Measurements from ENCODE around the gene IQCK. TPM values are rescaled to one million over a fixed set of nuclear protein-coding genes. Genes with fewer than 3 reads are reported as not detected.
"Not testable (repeated sequence)": the region's sequence is repeated elsewhere in the genome, so short reads cannot be mapped to it uniquely, and the experiment has no call there.

The IQCK gene
- 7.6 TPM for total RNA-seq
- long read RNA-seq, partial matches to known transcripts, result 11 of 16 reads
- long read RNA-seq, other reads (novel, unspliced or antisense), result 4 of 16 reads

DNA sequence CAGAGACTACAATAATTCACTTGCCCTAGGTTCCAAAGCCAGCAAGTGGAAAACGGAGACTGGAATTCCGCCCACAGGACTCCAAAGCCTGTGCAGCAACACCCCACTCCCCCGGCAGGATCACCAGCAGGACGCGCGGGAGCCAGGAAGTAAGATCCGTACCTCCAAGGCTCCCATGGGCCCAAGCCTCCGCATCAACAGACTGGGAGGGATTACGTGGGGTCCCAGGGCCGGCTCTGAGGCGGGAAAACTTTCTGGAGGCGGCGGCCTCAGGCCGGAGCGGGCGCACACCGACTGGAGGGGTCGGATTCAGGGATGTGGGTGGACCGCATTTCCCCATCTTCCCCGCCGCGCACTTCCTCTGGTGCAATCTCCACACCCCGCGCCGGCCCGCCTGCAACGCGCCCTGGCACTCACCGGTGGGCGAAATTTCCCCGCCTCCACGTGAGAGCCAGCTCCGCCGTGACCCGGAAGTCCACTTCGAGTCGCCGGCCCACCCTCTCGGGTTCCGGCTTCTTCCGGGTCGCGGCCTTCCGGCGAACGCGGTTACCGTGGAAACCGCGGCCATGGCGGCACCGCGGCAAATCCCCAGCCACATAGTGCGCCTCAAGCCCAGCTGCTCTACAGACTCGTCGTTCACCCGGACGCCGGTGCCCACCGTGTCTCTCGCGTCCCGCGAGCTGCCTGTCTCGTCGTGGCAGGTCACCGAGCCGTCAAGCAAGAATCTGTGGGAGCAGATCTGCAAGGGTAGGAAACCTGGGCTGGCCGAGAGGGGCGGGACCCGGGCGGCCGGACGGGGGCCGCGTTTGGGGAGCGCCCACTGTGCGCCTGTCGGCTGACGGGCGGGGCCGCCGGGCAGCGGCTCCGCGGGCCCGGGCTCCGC is at the start of gene IQCK, which contains the start of gene KNOP1:
TSS of gene IQCK (plus strand) at position 531 of the 883 bp plus-strand sequence. CDS start at position 567, 36 bp downstream.
TSS of gene KNOP1 (minus strand) at position 487 of the 883 bp plus-strand sequence. CDS start 3,192 bp downstream, outside the sequence.
- intact Hi-C loops (cut with DNase I), result no loop called here
- ATAC-seq (peak; percentile 97), DNase-seq (peak; percentile 96)
- Histone ChIP-seq H3K4me1 (peaks cover 18% of the 10 kb centered on the region), H3K9me3 (no peaks in the 10 kb centered on the region), H3K4me3 (peak within 1 kb of the TSS; percentile 74), H3K36me3 (peaks cover 9% of the 10 kb centered on the region), H3K27ac (peak within 1 kb of the TSS; percentile 75), H3K27me3 (no peaks in the 10 kb centered on the region)
- TF ChIP-seq CTCF (IDR thresholded peaks at IDR 0.05), result no peak

- Histone ChIP-seq H3K27ac (no peak overlapping the region), H3K27me3 (no peaks in the 10 kb centered on the region), H3K4me3 (no peak overlapping the region), H3K36me3 (peaks cover 30% of the 10 kb centered on the region), H3K4me1 (no peaks in the 10 kb centered on the region), H3K9me3 (no peaks in the 10 kb centered on the region)
- no peak for TF ChIP-seq CTCF (IDR thresholded peaks at IDR 0.05)
- intact Hi-C loops (cut with DNase I), result no loop called here
- ATAC-seq (no peak), DNase-seq (no peak)
These were observed 45.7 kb upstream of the IQCK start for GRCh38 chr16:19672378-19672777.

GRCh38 chr16:19674485-19674884 is 43.6 kb upstream of the IQCK start:
- H3K4me1 ChIP-seq, result no peaks in the 10 kb centered on the region
- DNase-seq (no peak), ATAC-seq (no peak)
- H3K36me3 ChIP-seq, result peaks cover 22% of the 10 kb centered on the region
- TF ChIP-seq CTCF (IDR thresholded peaks at IDR 0.05), result no peak
- H3K27ac ChIP-seq, result no peak overlapping the region
- H3K27me3 ChIP-seq, result no peaks in the 10 kb centered on the region
- H3K4me3 ChIP-seq, result no peak overlapping the region
- H3K9me3 ChIP-seq, result no peaks in the 10 kb centered on the region
- intact Hi-C loops (cut with DNase I), result no loop called here

GRCh38 chr16:19677402-19677801 is 40.7 kb upstream of the IQCK start:
- intact Hi-C loops (cut with DNase I), result no loop called here
- no peak overlapping the region for H3K27ac ChIP-seq
- no peak overlapping the region for H3K4me3 ChIP-seq
- H3K4me1 ChIP-seq, result no peaks in the 10 kb centered on the region
- TF ChIP-seq CTCF (IDR thresholded peaks at IDR 0.05), result no peak
- no peaks in the 10 kb centered on the region for H3K27me3 ChIP-seq
- H3K36me3 ChIP-seq, result peaks cover 13% of the 10 kb centered on the region
- ATAC-seq (no peak), DNase-seq (no peak)
- H3K9me3 ChIP-seq, result no peaks in the 10 kb centered on the region

- DNase-seq (no peak), ATAC-seq (no peak)
- intact Hi-C loops (cut with DNase I), result no loop called here
- peaks cover 16% of the 10 kb centered on the region for H3K36me3 ChIP-seq
- H3K27me3 ChIP-seq, result no peaks in the 10 kb centered on the region
- TF ChIP-seq CTCF (IDR thresholded peaks at IDR 0.05), result no peak
- no peak overlapping the region for H3K27ac ChIP-seq
- no peak overlapping the region for H3K4me3 ChIP-seq
- no peaks in the 10 kb centered on the region for H3K9me3 ChIP-seq
- H3K4me1 ChIP-seq, result no peaks in the 10 kb centered on the region
These were observed 39.3 kb upstream of the IQCK start for GRCh38 chr16:19678804-19679203.

DNA sequence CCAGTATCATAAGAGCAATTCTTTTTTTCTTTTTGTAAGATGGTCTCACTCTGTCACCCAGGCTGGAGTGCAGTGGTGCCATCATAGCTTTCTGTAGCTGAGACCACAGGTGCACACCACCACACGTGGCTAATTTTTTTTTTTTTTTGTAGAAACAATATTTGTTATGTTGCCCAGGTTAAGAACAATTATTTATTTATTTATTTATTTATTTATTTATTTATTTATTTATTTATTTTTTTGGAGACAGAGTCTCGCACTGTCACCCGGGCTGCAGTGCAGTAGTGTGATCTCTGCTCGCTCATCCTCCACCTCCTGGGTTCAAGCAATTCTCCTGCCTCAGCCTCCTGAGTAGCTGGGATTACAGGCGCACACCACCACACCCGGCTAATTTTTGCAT is 38.8 kb upstream of the IQCK start:
- DNase-seq; H3K27me3 ChIP-seq; intact Hi-C loops (cut with DNase I); ATAC-seq; H3K27ac ChIP-seq; H3K4me1 ChIP-seq; H3K9me3 ChIP-seq; H3K4me3 ChIP-seq: not testable (repeated sequence)
- H3K36me3 ChIP-seq, result peaks cover 21% of the 10 kb centered on the region
